A673 (cell line): Measurements from ENCODE around the gene CCDC170. TPM values are rescaled to one million over a fixed set of nuclear protein-coding genes. Genes with fewer than 3 reads are reported as not detected.

Source experiments
- BruUV-seq: library from RNA; stranded (reverse); fragments of 400-500 nt; replicated peaks from 2 replicates; lab custom pipeline; 2021; lab: Mats Ljungman, UMichigan
- CTCF ChIA-PET: fragments of 300-600 bp; sonication (Branson Sonifier 250); formaldehyde crosslinking; loops from one replicate; lab custom pipeline; 2022; ENCODE audit warnings: antibody characterized with exemption; lab: Charles Lee
- POLR2A ChIA-PET: fragments of 300-600 bp; sonication (Branson Sonifier 250); formaldehyde crosslinking; loops from one replicate; lab custom pipeline; 2022; ENCODE audit warnings: antibody characterized with exemption; ENCODE audit not compliant: low non-redundant PET; lab: Charles Lee
- DNase-seq: peaks from one replicate; pipeline ENCODE4 v3.0.0-alpha.2; 2015; ENCODE audit warnings: low spot score
- H3K27ac ChIP-seq: fragments of 200-600 bp; sonication (generic); 2 replicates; pipeline ENCODE4 v1.5.1; 2016; ENCODE audit warnings: mixed run types, low read depth, mild to moderate bottlenecking, mixed read lengths, antibody characterized with exemption, low read length; ENCODE audit not compliant: poor library complexity, severe bottlenecking
- H3K27me3 ChIP-seq: fragments of 200-600 bp; sonication (generic); replicated peaks from 2 replicates; pipeline ENCODE4 v1.6.1; 2017; ENCODE audit warnings: mixed run types, low read depth, mild to moderate bottlenecking, mixed read lengths, antibody characterized with exemption, low read length; ENCODE audit not compliant: insufficient read depth, poor library complexity
- H3K36me3 ChIP-seq: fragments of 200-600 bp; sonication (generic); 2 replicates; pipeline ENCODE4 v1.6.1; 2016; ENCODE audit warnings: mixed run types, mild to moderate bottlenecking, mixed read lengths, antibody characterized with exemption, low read length; ENCODE audit not compliant: insufficient read depth, poor library complexity, severe bottlenecking
- H3K4me1 ChIP-seq: fragments of 200-600 bp; sonication (generic); 2 replicates; pipeline ENCODE4 v1.6.1; 2017; ENCODE audit warnings: mixed run types, mild to moderate bottlenecking, mixed read lengths, antibody characterized with exemption, low read length; ENCODE audit not compliant: insufficient read depth, poor library complexity, severe bottlenecking
- H3K4me3 ChIP-seq: fragments of 200-600 bp; sonication (generic); 2 replicates; pipeline ENCODE4 v1.5.1; 2016; ENCODE audit warnings: low read depth, mixed run types, mild to moderate bottlenecking, mixed read lengths, low read length; ENCODE audit not compliant: poor library complexity, severe bottlenecking
- H3K9me3 ChIP-seq: fragments of 200-600 bp; sonication (generic); 2 replicates; pipeline ENCODE4 v1.6.1; 2016; ENCODE audit warnings: mixed run types, low read depth, mild to moderate bottlenecking, mixed read lengths, antibody characterized with exemption, low read length; ENCODE audit not compliant: poor library complexity, severe bottlenecking
- CTCF ChIP-seq: fragments of 300-800, 200-600 bp; sonication (generic); conservative IDR thresholded peaks from 2 replicates; pipeline ENCODE4 v1.5.1; 2017; ENCODE audit warnings: low read depth, mild to moderate bottlenecking, antibody characterized with exemption, low read length, moderate library complexity, mixed read lengths
- EZH2 ChIP-seq: fragments of 200-600 bp; sonication (generic); IDR thresholded peaks from 2 replicates; pipeline ENCODE4 v1.6.1; 2017; ENCODE audit warnings: borderline replicate concordance, low read depth, mild to moderate bottlenecking, mixed read lengths, antibody characterized with exemption, low read length; ENCODE audit not compliant: poor library complexity, severe bottlenecking
- intact Hi-C: fragments of 100-400 bp; cut with micrococcal nuclease; formaldehyde crosslinking; loops from one replicate; pipeline ENCODE4 v1.10.0; 2022; ENCODE audit not compliant: unreplicated experiment
- total RNA-seq: library from RNA; stranded (reverse); gene quantifications from 2 replicates; pipeline ENCODE4 v1.2.3, GENCODE V29; 2021

CCDC170 gene
- total RNA-seq, 1 experiment from 2014 or later: 0.17 TPM

- POLR2A ChIA-PET: no interaction called here
- intact Hi-C loops: no loop called here
Observed at GRCh38 chr6:151546941-151547659, 53.3 kb downstream of the CCDC170 start.

GRCh38 chr6:151548201-151548600 is 54.4 kb downstream of the CCDC170 start:
- ChIA-PET POLR2A (no interaction called here), CTCF (no interaction called here)
- Histone ChIP-seq H3K27me3 (no peaks in the 10 kb centered on the region), H3K27ac (no peak overlapping the region), H3K36me3 (no peaks in the 10 kb centered on the region), H3K9me3 (no peaks in the 10 kb centered on the region), H3K4me3 (no peak overlapping the region), H3K4me1 (no peaks in the 10 kb centered on the region)
- no TSS peak for BruUV-seq
- no peak for DNase-seq
- TF ChIP-seq EZH2 (no peak), CTCF (no peak)
- intact Hi-C loops: no loop called here

More at GRCh38 chr6:151546941-151547659, 53.3 kb downstream of the CCDC170 start:
- no peaks in the 10 kb centered on the region for H3K4me1 ChIP-seq
- no peaks in the 10 kb centered on the region for H3K9me3 ChIP-seq
- TF ChIP-seq CTCF (0 out of 2 replicates have a peak, but pooled peaks have one; percentile 16), EZH2 (no peak)
- no peak overlapping the region for H3K4me3 ChIP-seq
- CTCF ChIA-PET: no interaction called here
- BruUV-seq: no TSS peak
- no peaks in the 10 kb centered on the region for H3K36me3 ChIP-seq
- H3K27ac ChIP-seq: no peak overlapping the region
- DNase-seq: no peak
- no peaks in the 10 kb centered on the region for H3K27me3 ChIP-seq

- Histone ChIP-seq H3K4me3 (no peak overlapping the region), H3K27ac (no peak overlapping the region), H3K4me1 (no peaks in the 10 kb centered on the region), H3K36me3 (no peaks in the 10 kb centered on the region), H3K27me3 (no peaks in the 10 kb centered on the region), H3K9me3 (no peaks in the 10 kb centered on the region)
- no TSS peak for BruUV-seq
- CTCF ChIA-PET: no interaction called here
- intact Hi-C loops: no loop called here
- POLR2A ChIA-PET: no interaction called here
- no peak for DNase-seq
- TF ChIP-seq CTCF (no peak), EZH2 (no peak)
Observed at GRCh38 chr6:151549790-151550189, 56.0 kb downstream of the CCDC170 start.
